Upper lobe of left lung (tissue), 4 donors: ENCODE data around the gene SLC6A20.

Experiments used
- CTCF ChIP-seq, 6 experiments: fragments of 450-650 bp in 4 of 6; fragments of 200-600 bp in 2 of 6; sonication (generic) in 2 of 6; IDR thresholded peaks; one replicate each; pipeline ENCODE4 v1.5.1; 2016 to 2019; ENCODE audit warnings: antibody characterized with exemption in 6 of 6
- POLR2AphosphoS5 ChIP-seq, 2 donors: sonication (generic); formaldehyde crosslinking; IDR thresholded peaks; one replicate each; pipeline ENCODE4 v1.5.1; 2017; ENCODE audit warnings: antibody characterized with exemption in 2 of 2

GRCh38 chr3:45741742-45742460, 54.4 kb downstream of the SLC6A20 start:
- TF ChIP-seq CTCF (IDR thresholded peaks at IDR 0.05) (no peak), POLR2AphosphoS5 (IDR thresholded peaks at IDR 0.05) (no peak)
